K562 (cell line): Measurements from ENCODE around the gene TTN.

Experiments
- BRF1 ChIP-seq: IDR thresholded peaks from 3 replicates; pipeline ENCODE4 v1.6.1; 2011; ENCODE audit warnings: borderline replicate concordance, mild to moderate bottlenecking; ENCODE audit not compliant: insufficient read length; ENCODE audit errors: extremely low read depth
- BRF2 ChIP-seq: IDR thresholded peaks from 3 replicates; pipeline ENCODE4 v1.6.1; 2011; ENCODE audit warnings: borderline replicate concordance, mild to moderate bottlenecking; ENCODE audit not compliant: insufficient read length, insufficient read depth
- CBX2 ChIP-seq: fragments of 200-600 bp; sonication (generic); IDR thresholded peaks from one replicate; pipeline ENCODE4 v1.6.1; 2012; ENCODE audit warnings: mild to moderate bottlenecking, low read length, inconsistent platforms; ENCODE audit not compliant: insufficient read depth, poor library complexity, severe bottlenecking
- CHD2 ChIP-seq: IDR thresholded peaks from 2 replicates; pipeline ENCODE4 v1.6.1; 2011; ENCODE audit warnings: low read depth, low read length
- CHD4 ChIP-seq: fragments of 200-600 bp; sonication (generic); IDR thresholded peaks from 3 replicates; pipeline ENCODE4 v1.6.1; 2012; ENCODE audit warnings: low read depth, mild to moderate bottlenecking, mixed read lengths, low read length, inconsistent platforms; ENCODE audit not compliant: insufficient read depth, insufficient replicate concordance, poor library complexity, severe bottlenecking
- EP300 ChIP-seq: IDR thresholded peaks from 2 replicates; pipeline ENCODE4 v1.6.1; 2012; ENCODE audit warnings: low read length, improper control_type of control experiment
- ESRRA ChIP-seq: fragments of 450-650 bp; IDR thresholded peaks from 2 replicates; pipeline ENCODE4 v1.6.1; 2014; ENCODE audit warnings: low read depth, mild to moderate bottlenecking, moderate library complexity, borderline replicate concordance
- POLR2A ChIP-seq: fragments of 450-650 bp; conservative IDR thresholded peaks from 2 replicates; pipeline ENCODE4 v1.6.1; 2016
- SREBF2 ChIP-seq: sonication (generic); formaldehyde crosslinking; IDR thresholded peaks from 2 replicates; pipeline ENCODE4 v1.4.0; 2020; ENCODE audit warnings: mild to moderate bottlenecking, missing genetic modification reagents
- TAF1 ChIP-seq: IDR thresholded peaks from 2 replicates; pipeline ENCODE4 v1.6.1; 2011; ENCODE audit warnings: mild to moderate bottlenecking, low read length, moderate library complexity; ENCODE audit not compliant: insufficient read depth, control insufficient read depth, severe bottlenecking; ENCODE audit errors: extremely low read depth
- ZNF217 ChIP-seq: sonication (generic); formaldehyde crosslinking; IDR thresholded peaks from 2 replicates; pipeline ENCODE4 v1.8.0; 2022; ENCODE audit warnings: mild to moderate bottlenecking, missing genetic modification reagents

DNA sequence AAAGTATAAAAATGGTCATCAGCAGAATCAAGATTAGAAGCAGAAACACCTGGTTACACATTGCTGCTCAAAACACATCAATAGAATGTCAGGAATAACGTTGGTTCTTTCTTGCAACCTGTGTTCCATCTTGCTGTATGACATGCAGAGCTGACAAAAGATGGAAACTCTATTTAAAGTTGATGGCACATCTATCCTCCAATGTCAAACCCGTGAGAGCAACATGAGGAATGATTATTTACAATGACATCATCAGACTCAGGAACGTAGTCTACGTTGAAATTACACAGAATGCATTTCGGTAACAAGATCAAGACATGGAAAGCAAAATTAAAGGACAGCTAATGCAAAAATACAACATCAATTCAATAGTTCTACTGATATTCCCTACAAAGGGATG, 26.2 kb upstream of the TTN start:
- TF ChIP-seq SREBF2 (CRISPR knock-in tag): no peak
- TF ChIP-seq BRF1: no peak
- no peak for TF ChIP-seq CBX2
- no peak for TF ChIP-seq EP300
- no peak for TF ChIP-seq CHD2
- TF ChIP-seq BRF2: no peak
- TF ChIP-seq TAF1: no peak
- no peak for TF ChIP-seq CHD4
- TF ChIP-seq ESRRA: no peak
- no peak for TF ChIP-seq ZNF217 (CRISPR knock-in tag)
- TF ChIP-seq POLR2A: no peak
